H1 (cell line): Measurements from ENCODE around the gene SMO. TPM values are rescaled to one million over a fixed set of nuclear protein-coding genes. Genes with fewer than 3 reads are reported as not detected.

Experiments
- CTCF ChIA-PET: fragments of 300-600 bp; sonication (Branson Sonifier 250); formaldehyde crosslinking; loops from one replicate; lab custom pipeline; 2021; ENCODE audit not compliant: partially characterized antibody; lab: Charles Lee
- POLR2A ChIA-PET: fragments of 300-600 bp; sonication (Branson Sonifier 250); formaldehyde crosslinking; loops from one replicate; lab custom pipeline; 2021; ENCODE audit warnings: inconsistent platforms; ENCODE audit not compliant: partially characterized antibody; lab: Charles Lee
- DNase-seq, 2 experiments: peaks; one replicate each; pipeline versions ENCODE4 v3.0.0 to v3.0.0-alpha.2; 2010 to 2022; ENCODE audit warnings: low spot score in 2 of 2, low read depth in 1 of 2, mixed read lengths in 1 of 2
- FAIRE-seq: peaks from 2 replicates; lab custom pipeline; 2011; peaks lifted over from hg19 to GRCh38; lab: Jason Lieb, UNC
- H2AFZ ChIP-seq: 2 replicates; pipeline ENCODE4 v1.8.1; 2012; ENCODE audit warnings: low read length, inconsistent platforms
- H2AK5ac ChIP-seq: 2 replicates; pipeline ENCODE4 v1.6.1; 2013; ENCODE audit warnings: low read depth, low read length
- H2BK120ac ChIP-seq: replicated peaks from 2 replicates; pipeline ENCODE3; 2013; ENCODE audit warnings: low read depth, low read length, inconsistent platforms
- H2BK12ac ChIP-seq: 2 replicates; pipeline ENCODE4 v1.6.1; 2013; ENCODE audit warnings: low read depth, low read length
- H2BK15ac ChIP-seq: 2 replicates; pipeline ENCODE4 v1.6.1; 2013; ENCODE audit warnings: low read length
- H2BK20ac ChIP-seq: 2 replicates; pipeline ENCODE4 v1.6.1; 2013; ENCODE audit warnings: low read length
- H2BK5ac ChIP-seq: 2 replicates; pipeline ENCODE4 v1.6.1; 2013; ENCODE audit warnings: low read depth, low read length
- H3K14ac ChIP-seq: 2 replicates; pipeline ENCODE4 v1.6.1; 2013; ENCODE audit warnings: inconsistent platforms; ENCODE audit not compliant: insufficient read length
- H3K18ac ChIP-seq: 2 replicates; pipeline ENCODE4 v1.6.1; 2013; ENCODE audit warnings: low read length; ENCODE audit errors: extremely low read depth
- H3K23ac ChIP-seq: 2 replicates; pipeline ENCODE4 v1.6.1; 2013; ENCODE audit warnings: inconsistent platforms; ENCODE audit not compliant: insufficient read length
- H3K23me2 ChIP-seq: 2 replicates; pipeline ENCODE4 v1.6.1; 2013; ENCODE audit warnings: low read depth, low read length
- H3K27ac ChIP-seq: 2 replicates; pipeline ENCODE4 v1.6.1; 2011; ENCODE audit warnings: low read depth, low read length, inconsistent platforms
- H3K27me3 ChIP-seq, 4 experiments: replicated peaks in 1 of 4; 1 replicate in 1 of 4; 2 replicates in 3 of 4; pipeline versions ENCODE4 v1.6.1 to v1.8.1; 2011 to 2013; ENCODE audit warnings: low read length in 3 of 4, mild to moderate bottlenecking in 3 of 4, inconsistent platforms in 2 of 4, mixed read lengths in 2 of 4, moderate library complexity in 1 of 4; ENCODE audit not compliant: control insufficient read depth in 3 of 4, insufficient read depth in 3 of 4; ENCODE audit errors: extremely low read depth in 1 of 4
- H3K36me3 ChIP-seq, 4 experiments: 2 replicates each; pipeline versions ENCODE4 v1.6.1 to v1.8.1; 2011 to 2013; ENCODE audit warnings: mild to moderate bottlenecking in 4 of 4, low read length in 3 of 4, moderate library complexity in 2 of 4, control low read depth in 1 of 4, inconsistent platforms in 1 of 4; ENCODE audit not compliant: insufficient read depth in 4 of 4, control insufficient read depth in 2 of 4
- H3K4ac ChIP-seq: replicated peaks from 2 replicates; pipeline ENCODE3; 2013; ENCODE audit warnings: low read length, low read depth, mixed read lengths, inconsistent platforms; ENCODE audit not compliant: insufficient read length
- H3K4me1 ChIP-seq, 4 experiments: replicated peaks in 1 of 4; 1 replicate in 1 of 4; 2 replicates in 3 of 4; pipeline versions ENCODE4 v1.6.1 to v1.8.1; 2011 to 2013; ENCODE audit warnings: low read length in 3 of 4, inconsistent platforms in 2 of 4, mixed read lengths in 1 of 4; ENCODE audit not compliant: insufficient read depth in 4 of 4, control insufficient read depth in 3 of 4
- H3K4me2 ChIP-seq, 2 experiments: 2 replicates each; pipeline versions ENCODE4 v1.6.1 to v1.8.1; 2011 to 2013; ENCODE audit warnings: low read depth in 2 of 2, low read length in 2 of 2, control low read depth in 1 of 2, inconsistent platforms in 1 of 2, mild to moderate bottlenecking in 1 of 2; ENCODE audit not compliant: insufficient read depth in 1 of 2
- H3K4me3 ChIP-seq, 4 experiments: fragments of 200-600, 300-600 bp in 1 of 4; sonication (generic), shearing (Covaris generic), sonication (Bioruptor Twin) in 1 of 4; 2 replicates each; pipeline versions ENCODE4 v1.5.1 to v1.8.1; 2011 to 2016; ENCODE audit warnings: low read length in 4 of 4, low read depth in 3 of 4, control low read depth in 2 of 4, inconsistent platforms in 2 of 4, mild to moderate bottlenecking in 2 of 4, mixed read lengths in 1 of 4, moderate library complexity in 1 of 4; ENCODE audit not compliant: insufficient read depth in 2 of 4; ENCODE audit errors: extremely low read depth in 1 of 4
- H3K56ac ChIP-seq: replicated peaks from 2 replicates; pipeline ENCODE3; 2013; ENCODE audit warnings: low read depth, mild to moderate bottlenecking, mixed read lengths, low read length, inconsistent platforms; ENCODE audit not compliant: insufficient read length
- H3K79me1 ChIP-seq: 2 replicates; pipeline ENCODE4 v1.6.1; 2013; ENCODE audit warnings: low read depth, low read length, control low read depth
- H3K79me2 ChIP-seq, 2 experiments: 2 replicates each; pipeline versions ENCODE4 v1.6.1 to v1.8.1; 2012 to 2013; ENCODE audit warnings: low read length in 2 of 2, mild to moderate bottlenecking in 2 of 2, inconsistent platforms in 1 of 2; ENCODE audit not compliant: insufficient read depth in 2 of 2, control insufficient read depth in 1 of 2
- H3K9ac ChIP-seq, 4 experiments: replicated peaks in 1 of 4; 1 replicate in 1 of 4; 2 replicates in 3 of 4; pipeline versions ENCODE4 v1.6.1 to v1.8.1; 2011 to 2013; ENCODE audit warnings: low read depth in 3 of 4, low read length in 3 of 4, control low read depth in 2 of 4, mild to moderate bottlenecking in 2 of 4, moderate library complexity in 2 of 4, inconsistent platforms in 1 of 4; ENCODE audit errors: extremely low read depth in 1 of 4
- H3K9me3 ChIP-seq, 2 experiments: 2 replicates each; pipeline versions ENCODE4 v1.6.1 to v1.8.1; 2012 to 2013; ENCODE audit warnings: mild to moderate bottlenecking in 2 of 2, moderate library complexity in 2 of 2, control low read depth in 1 of 2, inconsistent platforms in 1 of 2, low read depth in 1 of 2, low read length in 1 of 2, mixed read lengths in 1 of 2; ENCODE audit not compliant: insufficient read depth in 2 of 2
- H4K20me1 ChIP-seq, 2 experiments: replicated peaks in 1 of 2; 2 replicates each; pipeline versions ENCODE3 to v1.8.1; 2011 to 2013; ENCODE audit warnings: inconsistent platforms in 2 of 2, low read length in 2 of 2, mild to moderate bottlenecking in 1 of 2; ENCODE audit not compliant: insufficient read depth in 2 of 2, control insufficient read depth in 1 of 2
- H4K5ac ChIP-seq: 2 replicates; pipeline ENCODE4 v1.6.1; 2013; ENCODE audit warnings: low read length, low read depth, mixed read lengths, inconsistent platforms; ENCODE audit not compliant: insufficient read length
- H4K8ac ChIP-seq: 2 replicates; pipeline ENCODE4 v1.8.0; 2013; ENCODE audit warnings: mild to moderate bottlenecking, moderate library complexity, low read length, inconsistent platforms; ENCODE audit not compliant: insufficient read depth; ENCODE audit errors: extremely low read depth
- H4K91ac ChIP-seq: replicated peaks from 2 replicates; pipeline ENCODE3; 2013; ENCODE audit warnings: low read length, mixed read lengths, inconsistent platforms; ENCODE audit not compliant: insufficient read length
- BRCA1 ChIP-seq: IDR thresholded peaks from 2 replicates; pipeline ENCODE4 v1.6.1; 2012; ENCODE audit warnings: low read depth, low read length, improper control_type of control experiment
- CHD2 ChIP-seq: IDR thresholded peaks from 2 replicates; pipeline ENCODE4 v1.6.1; 2012; ENCODE audit warnings: low read length, improper control_type of control experiment
- EZH2 ChIP-seq: fragments of 200-600 bp; sonication (generic); IDR thresholded peaks from 2 replicates; pipeline ENCODE4 v1.7.1; 2012; ENCODE audit warnings: low read depth, mild to moderate bottlenecking, moderate library complexity, low read length, inconsistent platforms; ENCODE audit not compliant: severe bottlenecking
- HDAC2 ChIP-seq, 2 experiments: fragments of 300-600 bp in 1 of 2; sonication (generic) in 1 of 2; IDR thresholded peaks; 2 replicates each; pipeline ENCODE4 v1.6.1; 2011 to 2012; ENCODE audit warnings: low read depth in 2 of 2, low read length in 2 of 2, mild to moderate bottlenecking in 2 of 2, moderate library complexity in 2 of 2, borderline replicate concordance in 1 of 2, inconsistent platforms in 1 of 2
- KDM4A ChIP-seq: IDR thresholded peaks from one replicate; pipeline ENCODE4 v1.7.1; 2012; ENCODE audit warnings: low read depth, mild to moderate bottlenecking, moderate library complexity, low read length, inconsistent platforms; ENCODE audit not compliant: severe bottlenecking
- NRF1 ChIP-seq: IDR thresholded peaks from 2 replicates; pipeline ENCODE4 v1.6.1; 2011; ENCODE audit warnings: mild to moderate bottlenecking, low read depth, low read length, improper control_type of control experiment
- POLR2AphosphoS5 ChIP-seq: IDR thresholded peaks from 2 replicates; pipeline ENCODE4 v1.6.1; 2011; ENCODE audit warnings: low read depth, low read length
- RBBP5 ChIP-seq: IDR thresholded peaks from 2 replicates; pipeline ENCODE4 v1.7.1; 2012; ENCODE audit warnings: low read depth, mild to moderate bottlenecking, inconsistent platforms, low read length, moderate library complexity, borderline replicate concordance
- SIX5 ChIP-seq: IDR thresholded peaks from 2 replicates; pipeline ENCODE4 v1.6.1; 2011; ENCODE audit warnings: mild to moderate bottlenecking, low read depth, low read length
- TAF1 ChIP-seq: IDR thresholded peaks from 2 replicates; pipeline ENCODE4 v1.6.1; 2011; ENCODE audit warnings: mild to moderate bottlenecking, low read depth, low read length
- WGBS, 2 experiments: shearing (Covaris generic) in 1 of 2; methylation state at CpG; one replicate each; pipeline versions ENCODE4 v1.1.6 to v1.1.7; 2013 to 2015; ENCODE audit warnings: low lambda C conversion rate in 2 of 2, mixed read lengths in 2 of 2, inconsistent platforms in 1 of 2, low coverage in 1 of 2, missing lambda C conversion rate in 1 of 2; ENCODE audit not compliant: insufficient replicate concordance in 2 of 2, insufficient coverage in 1 of 2, insufficient read length in 1 of 2; ENCODE audit errors: extremely low coverage in 1 of 2, missing lambda C conversion rate in 1 of 2; 5-methylcytosine and 5-hydroxymethylcytosine counted together
- polyA plus RNA-seq, 7 experiments: library from polyadenylated mRNA; depleted of rRNA in 3 of 7; stranded (reverse) in 5 of 7; unstranded in 2 of 7; fragments of >200 nt in 5 of 7; fragments of 200-250 nt in 2 of 7; gene quantifications; 1 replicate in 5 of 7; 2 replicates in 1 of 7; 4 replicates in 1 of 7; pipeline versions ENCODE4 v1.2.1 to v1.2.3, GENCODE V29; 2011 to 2013; ENCODE audit warnings: missing spikeins in 2 of 7, mixed read lengths in 2 of 7
- total RNA-seq: library from RNA; stranded (reverse); fragmentation: NEBNext Ultra II Directional; extraction: Animal tissue kit (Norgen Biotek cat#: 25700); gene quantifications from 2 replicates; pipeline ENCODE4 v1.2.1, GENCODE V29; 2021

The SMO gene
- total and polyA plus RNA-seq, 2 of the 8 experiments (the other 6 are each of a cell fraction or from before 2014, with no cell fraction given): 64.5 to 67.6 TPM

DNA sequence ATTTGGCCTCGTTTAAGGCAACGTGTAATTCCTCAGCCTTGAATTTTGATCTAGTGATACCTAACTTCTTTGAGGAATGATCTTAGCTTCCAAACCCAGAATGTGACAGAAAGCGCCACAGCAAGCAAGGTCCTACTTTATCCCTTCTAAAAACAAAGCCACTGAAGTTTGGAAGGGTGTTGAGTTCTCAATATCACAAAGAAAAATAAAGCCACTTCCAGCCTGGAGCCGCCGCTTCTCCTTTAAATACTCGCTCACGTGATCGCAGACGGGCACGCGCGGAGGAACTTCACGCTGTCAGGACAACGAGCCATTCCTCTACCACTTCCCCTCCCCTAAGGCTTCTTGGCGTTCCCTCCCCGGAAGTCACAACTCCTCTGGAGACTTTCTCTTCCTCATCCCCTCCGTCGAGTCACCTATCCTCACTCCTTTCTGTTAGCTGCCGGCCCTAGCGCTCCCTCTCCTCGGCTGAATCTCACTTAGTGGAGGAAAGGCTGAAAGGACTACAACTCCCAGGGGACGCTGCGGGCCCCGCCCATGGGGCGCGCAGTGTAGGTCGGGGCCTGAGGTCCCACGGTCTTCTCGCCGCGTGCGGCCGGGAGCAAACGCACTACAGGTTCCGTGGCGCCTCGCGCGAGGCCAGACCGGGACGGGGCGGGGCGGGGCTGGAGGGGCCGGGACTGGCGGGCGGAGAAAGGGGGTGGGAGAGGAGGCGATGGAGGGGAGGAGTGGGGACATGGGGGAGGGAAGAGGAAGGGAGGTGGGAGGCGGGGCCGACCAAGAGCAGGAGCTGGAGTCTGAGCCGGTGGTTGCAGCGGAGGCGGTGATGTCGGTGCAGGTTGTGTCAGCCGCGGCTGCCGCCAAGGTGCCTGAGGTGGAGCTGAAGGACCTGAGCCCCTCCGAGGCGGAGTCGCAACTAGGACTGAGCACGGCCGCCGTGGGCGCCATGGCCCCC is 36.1 kb downstream of the SMO start, which contains the start of gene AHCYL2:
Gene AHCYL2, plus strand, starts transcription at position 780 of the 955 bp plus-strand sequence.
- no peak within 1 kb of the TSS for H2AK5ac ChIP-seq
- TF ChIP-seq POLR2AphosphoS5 (peak; percentile 68), TAF1 (peak; percentile 60; the same call in 1 of the 2 replicates), NRF1 (no peak), BRCA1 (no peak), SIX5 (peak; percentile 91), KDM4A (no peak), HDAC2 (IDR thresholded peaks at IDR 0.05; ENCODE audit: borderline replicate concordance in 1 of 2, low read depth in 2 of 2, low read length in 2 of 2) (peak in 1 of 2 experiments; percentile 99; a peak in 2 of 4 replicates), RBBP5 (peak; percentile 94), CHD2 (peak; percentile 50; the same call in 1 of the 2 replicates), EZH2 (no peak)

More for the DNA sequence above, 36.1 kb downstream of the SMO start, which contains the start of gene AHCYL2:
- Histone ChIP-seq H3K14ac (no peak within 1 kb of the TSS), H4K5ac (peak within 1 kb of the TSS; percentile 96), H3K4ac (no peak within 1 kb of the TSS), H2BK20ac (no peak within 1 kb of the TSS), H3K56ac (peak within 1 kb of the TSS; percentile 0), H3K23me2 (peaks cover 5% of the 10 kb centered on the region), H3K36me3 (no peaks in the 10 kb centered on the region), H4K91ac (peak within 1 kb of the TSS; percentile 10), H2BK120ac (peak within 1 kb of the TSS; percentile 50), H3K9me3 (no peaks in the 10 kb centered on the region), H3K18ac (peak within 1 kb of the TSS; percentile 97), H4K8ac (no peak within 1 kb of the TSS; the same call in 1 of the 2 replicates), H2BK15ac (peak within 1 kb of the TSS; percentile 89), H3K4me1 (peaks cover 0 to 9% (median 4%) of the 10 kb centered on the region in 4 experiments; a peak in 3 of 7 replicates), H3K4me2 (peak within 1 kb of the TSS; percentile 90 to 93), H3K27ac (peak within 1 kb of the TSS; percentile 50), H4K20me1 (peaks cover 0 to 2% of the 10 kb centered on the region in 2 experiments), H2AFZ (peak within 1 kb of the TSS; percentile 92), H3K27me3 (no peaks in the 10 kb centered on the region), H3K23ac (no peak within 1 kb of the TSS), H2BK5ac (peak within 1 kb of the TSS; percentile 94), H3K79me2 (peaks cover 0 to 39% of the 10 kb centered on the region in 2 experiments; a peak in 3 of 4 replicates), H3K79me1 (peaks cover 3% of the 10 kb centered on the region; the same call in 1 of the 2 replicates), H3K4me3 (peak within 1 kb of the TSS; percentile 79 to 95 (median 88)), H2BK12ac (no peak within 1 kb of the TSS; the same call in 1 of the 2 replicates), H3K9ac (peak within 1 kb of the TSS; percentile 59 to 77 (median 72))
- ChIA-PET POLR2A (interaction anchor here (0.7 to 2.8 kb wide), 10 partner anchors 9 to 210 kb away, joined by 3 to 9 read pairs (median 4); partner anchors contain the start of gene SMO), CTCF (interaction anchor here (0.9 to 9.1 kb wide), 5 partner anchors 11 to 145 kb away, joined by 3 to 142 read pairs (median 3); no protein-coding TSS in a partner anchor)
- DNase-seq: peak; percentile 88 to 94
- no peak for FAIRE-seq
- 2% methylated on average over 24 of the region's 63 CpGs; no CpG with 5 or more reads in 1 of the 2 experiments for WGBS, 2 experiments
